AG08396 (cell line): ENCODE measurements around the gene TEDC1.

Experiments used
- DNase-seq: peaks from one replicate; pipeline ENCODE4 v3.0.0; 2012; ENCODE audit warnings: low spot score, mixed read lengths

TEDC1 gene

DNA sequence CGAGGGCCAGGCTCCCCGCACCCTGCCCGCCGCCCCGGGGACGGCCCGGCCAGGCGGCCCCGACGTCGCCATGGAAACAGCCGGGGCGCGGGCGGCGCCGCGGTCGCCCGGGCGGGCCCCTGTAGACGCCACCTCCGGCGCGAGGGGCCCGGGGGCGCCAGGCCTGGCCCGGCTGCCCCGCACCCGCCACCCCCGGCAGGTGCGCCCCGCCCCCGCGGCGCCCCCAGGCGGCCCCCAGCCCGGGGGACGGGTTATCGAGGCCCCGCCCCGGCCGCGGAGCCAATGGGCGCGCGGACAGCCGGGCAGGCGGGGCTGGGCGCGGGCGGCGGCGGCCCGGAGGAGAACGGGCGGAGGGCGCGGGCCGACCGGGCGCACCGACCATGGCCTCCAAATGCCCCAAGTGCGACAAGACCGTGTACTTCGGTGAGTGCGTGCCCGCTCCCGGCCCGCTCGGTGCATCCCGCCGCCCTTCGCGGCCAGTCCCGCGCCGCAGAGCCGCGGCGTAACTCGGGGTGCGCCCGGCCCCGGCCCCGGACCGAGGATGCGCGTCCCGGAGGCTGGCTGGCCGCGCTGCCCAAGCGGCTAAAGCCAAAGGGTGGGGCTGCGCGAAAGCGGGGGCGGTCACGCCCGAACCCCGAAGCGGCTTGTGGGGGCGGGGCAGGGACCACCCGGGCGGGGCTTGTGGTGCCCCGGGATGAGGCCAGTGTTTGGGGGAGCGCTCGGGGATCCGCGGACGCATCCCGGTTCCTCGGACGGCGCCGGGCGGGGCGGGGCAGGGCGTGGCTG lies 16.4 kb upstream of the TEDC1 start, which contains the start of gene CRIP2:
Gene CRIP2 (plus strand): TSS at position 339 of the 786 bp plus-strand sequence. CDS start 42 bp downstream, at position 381.
- peak; percentile 94 for DNase-seq

DNA sequence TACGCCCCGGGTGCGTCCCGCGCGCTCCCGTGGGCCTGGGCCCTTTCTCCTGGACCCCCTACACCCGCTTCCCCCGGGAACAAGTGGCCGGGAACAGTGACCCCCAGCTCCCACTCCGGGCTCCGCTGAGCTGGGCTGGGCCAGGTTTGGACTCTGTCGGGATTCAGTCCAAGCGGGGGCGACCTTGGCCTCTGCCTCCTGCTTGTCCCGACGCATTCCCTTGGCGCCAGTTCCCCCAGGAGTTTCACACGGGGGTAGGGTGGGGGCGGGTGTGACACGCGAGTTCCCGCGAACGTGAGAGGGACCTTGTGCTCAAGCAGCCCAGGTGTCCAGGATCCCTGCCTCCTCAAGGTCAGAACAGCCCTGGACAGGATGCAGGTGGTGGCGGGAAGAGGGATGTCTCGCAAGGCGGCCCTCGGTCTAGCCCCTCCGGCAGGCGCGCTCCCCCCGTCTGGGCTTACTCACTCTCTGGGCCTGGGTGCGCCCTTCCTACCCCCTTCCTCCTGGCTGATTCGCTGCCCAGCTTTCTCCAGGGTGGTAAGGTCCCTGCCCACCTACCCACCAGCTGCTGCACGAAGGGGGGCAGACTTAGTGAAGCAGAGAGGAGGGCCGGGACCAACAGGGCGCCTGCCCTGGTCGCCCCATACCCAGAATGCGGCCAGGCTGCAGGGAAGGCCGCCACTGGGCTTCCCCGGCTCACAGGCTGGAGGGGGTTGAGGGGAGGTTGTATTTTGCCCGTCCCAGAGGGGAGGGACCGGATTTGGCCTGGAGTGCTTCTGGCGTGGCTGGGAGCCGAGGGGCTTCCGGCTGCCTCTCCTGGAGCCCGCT lies 15.6 kb upstream of the TEDC1 start:
- peak; percentile 71 for DNase-seq

DNA sequence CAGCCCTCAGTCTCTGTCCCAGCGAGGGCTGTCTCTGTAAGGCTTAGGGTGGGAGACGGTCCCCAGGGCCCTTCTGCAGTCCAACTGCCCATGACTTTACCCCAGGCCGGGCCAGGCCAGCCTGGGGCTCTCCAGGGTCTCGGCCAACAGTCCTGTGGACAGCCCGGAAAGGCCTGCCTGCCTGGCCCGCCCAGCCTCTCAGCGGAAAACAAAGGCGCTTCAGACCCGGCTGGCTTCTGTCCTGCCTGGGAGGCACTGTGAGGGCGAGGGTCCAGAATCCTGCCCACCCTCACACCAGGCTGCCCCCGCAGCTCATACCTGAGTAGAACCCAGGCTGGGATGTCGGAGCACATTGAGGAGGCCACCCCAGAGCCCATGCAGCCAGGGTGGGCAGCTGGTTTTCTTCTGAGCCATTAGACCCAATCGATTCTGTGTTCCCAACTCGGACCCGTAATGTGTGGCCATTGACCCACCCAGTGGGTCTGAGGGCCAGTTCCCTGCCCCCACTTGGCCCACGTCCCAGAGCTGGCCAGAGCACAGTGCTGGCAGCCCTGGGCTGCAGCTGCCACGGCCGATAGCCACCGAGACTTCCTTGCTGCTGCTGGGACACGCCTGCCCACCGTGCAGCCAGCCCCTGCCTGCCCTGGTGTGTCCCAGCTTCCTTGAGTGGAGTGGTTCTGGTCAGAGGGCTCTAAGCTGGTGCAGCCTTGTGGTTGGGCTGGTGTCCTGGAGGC lies 14.8 kb upstream of the TEDC1 start:
- peak; percentile 68 for DNase-seq

DNA sequence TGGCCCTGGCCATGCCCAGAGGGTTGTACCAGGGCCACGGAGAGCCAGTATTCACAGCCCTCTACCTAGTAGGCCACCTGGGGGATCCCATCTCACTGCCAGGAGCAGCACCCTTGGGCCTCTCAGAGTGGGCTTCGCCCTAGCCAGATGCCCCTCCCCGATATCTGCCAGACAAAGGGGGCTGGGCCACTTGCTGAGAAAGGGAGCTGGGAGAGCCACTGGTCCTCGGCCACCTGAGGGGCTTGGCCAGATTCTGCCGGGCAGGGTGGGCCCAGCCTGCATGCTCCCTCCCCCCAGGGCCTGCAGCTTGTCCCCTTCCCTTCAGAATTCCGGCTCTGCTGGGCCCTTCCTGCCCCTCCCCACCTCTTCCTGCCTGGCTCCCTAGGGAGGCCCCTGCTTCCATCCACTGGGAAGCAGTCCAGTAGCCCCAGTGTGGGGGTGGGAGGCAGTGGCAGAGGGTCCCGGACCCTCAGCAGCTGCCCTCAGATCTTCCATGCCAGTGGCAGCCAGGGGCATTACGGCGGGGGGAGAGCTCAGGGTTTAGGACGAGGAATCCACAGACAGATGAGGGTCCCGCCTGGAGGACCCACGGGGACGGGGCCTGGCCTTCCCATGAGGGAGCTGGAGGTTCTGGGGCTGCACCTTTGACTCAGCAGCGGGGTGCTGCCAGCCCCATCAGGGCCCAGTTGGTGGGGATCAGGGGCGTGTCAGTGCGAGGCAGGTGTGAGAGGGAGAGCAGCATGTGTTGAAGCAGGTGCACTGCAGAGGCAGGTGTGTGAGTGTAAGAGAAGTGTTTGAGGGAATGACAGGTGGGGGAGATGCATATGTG lies 14.0 kb upstream of the TEDC1 start:
- no peak for DNase-seq

DNA sequence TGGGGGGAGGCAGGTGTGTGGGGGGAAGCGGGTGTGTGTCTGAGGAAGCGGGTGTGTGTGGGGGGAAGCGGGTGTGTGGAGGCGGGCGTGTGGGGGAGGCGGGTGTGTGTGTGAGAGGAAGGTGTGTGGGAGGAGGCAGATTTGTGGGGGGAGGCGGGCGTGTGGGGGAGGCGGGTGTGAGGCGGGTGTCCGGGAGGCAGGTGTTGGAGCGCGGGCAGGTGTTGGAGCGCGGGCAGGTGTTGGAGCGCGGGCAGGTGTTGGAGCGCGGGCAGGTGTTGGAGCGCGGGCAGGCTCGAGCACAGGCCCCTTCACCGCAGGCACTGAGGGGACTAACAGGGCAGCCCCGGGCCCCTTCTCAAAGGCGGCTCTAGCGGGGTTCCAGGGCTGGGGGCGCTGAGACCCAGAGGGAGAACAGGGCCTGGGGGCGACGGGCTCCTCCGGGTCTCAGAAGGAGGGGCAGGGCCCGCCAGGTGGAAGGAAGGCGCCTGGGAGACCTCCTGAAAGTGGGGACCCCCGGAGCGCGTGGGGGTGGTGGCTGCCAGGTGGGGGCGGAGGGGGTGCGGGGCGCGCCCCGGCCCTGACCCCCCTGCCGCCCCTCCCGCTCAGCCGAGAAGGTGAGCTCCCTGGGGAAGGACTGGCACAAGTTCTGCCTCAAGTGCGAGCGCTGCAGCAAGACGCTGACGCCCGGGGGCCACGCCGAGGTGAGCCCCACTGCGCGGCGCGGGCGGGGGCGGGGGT lies 13.2 kb upstream of the TEDC1 start:
- DNase-seq = no peak

DNA sequence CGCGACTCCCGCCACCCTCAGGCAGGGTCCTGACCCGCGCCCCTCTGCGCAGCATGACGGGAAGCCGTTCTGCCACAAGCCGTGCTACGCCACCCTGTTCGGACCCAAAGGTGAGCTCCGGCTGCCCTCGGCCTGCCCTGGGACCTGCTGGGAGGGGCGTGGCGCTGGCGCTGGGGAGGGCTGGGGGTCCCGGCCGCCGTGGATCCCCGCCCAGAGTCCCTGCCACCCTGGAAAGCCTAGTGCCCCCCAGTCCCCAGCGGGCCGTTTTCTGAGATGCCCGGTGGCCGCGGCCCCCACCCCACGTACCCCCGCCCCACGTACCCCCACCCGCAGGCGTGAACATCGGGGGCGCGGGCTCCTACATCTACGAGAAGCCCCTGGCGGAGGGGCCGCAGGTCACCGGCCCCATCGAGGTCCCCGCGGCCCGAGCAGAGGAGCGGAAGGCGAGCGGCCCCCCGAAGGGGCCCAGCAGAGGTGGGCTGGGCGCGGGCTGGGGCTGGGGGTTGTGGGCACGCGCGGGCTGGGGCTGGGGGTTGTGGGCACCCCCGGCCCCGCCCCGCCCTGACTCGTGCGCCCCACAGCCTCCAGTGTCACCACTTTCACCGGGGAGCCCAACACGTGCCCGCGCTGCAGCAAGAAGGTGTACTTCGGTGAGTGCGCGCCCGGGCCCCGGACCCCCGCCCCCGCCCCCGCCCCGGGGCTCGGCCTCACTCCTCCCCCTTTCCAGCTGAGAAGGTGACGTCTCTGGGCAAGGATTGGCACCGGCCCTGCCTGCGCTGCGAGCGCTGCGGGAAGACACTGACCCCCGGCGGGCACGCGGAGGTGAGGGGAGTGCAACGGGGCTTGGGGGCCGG lies 12.4 kb upstream of the TEDC1 start:
- DNase-seq = no peak

DNA sequence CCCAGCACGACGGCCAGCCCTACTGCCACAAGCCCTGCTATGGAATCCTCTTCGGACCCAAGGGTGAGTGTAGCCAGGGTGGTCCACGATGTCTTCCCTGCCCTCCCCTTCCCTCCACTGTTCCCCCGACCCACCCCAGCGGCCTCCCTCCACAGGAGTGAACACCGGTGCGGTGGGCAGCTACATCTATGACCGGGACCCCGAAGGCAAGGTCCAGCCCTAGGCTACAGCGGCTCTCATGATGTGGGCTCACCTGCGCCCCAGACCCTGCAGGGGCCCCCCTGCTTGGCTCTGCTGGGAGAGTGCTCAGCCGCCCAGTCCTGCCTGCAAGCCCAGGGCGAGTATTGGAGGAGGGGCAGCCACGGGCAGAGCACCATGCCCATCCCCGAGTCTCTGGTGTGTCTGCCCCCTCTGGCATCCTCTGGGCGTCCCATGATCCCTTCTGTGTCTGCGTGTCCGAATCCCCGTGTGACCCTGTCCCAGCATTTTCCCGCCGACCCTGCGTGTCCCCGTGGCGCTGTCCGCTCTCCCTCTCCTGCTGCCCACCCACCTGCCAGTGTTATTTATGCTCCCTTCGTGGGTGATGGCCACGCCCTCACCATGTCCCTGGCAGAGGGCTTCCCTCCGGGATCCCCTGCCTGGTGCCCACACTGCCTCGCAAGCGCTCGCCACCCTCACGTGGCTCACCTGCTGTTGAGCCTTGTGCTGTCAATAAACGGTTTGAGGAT lies 11.5 kb upstream of the TEDC1 start:
- DNase-seq = no peak

DNA sequence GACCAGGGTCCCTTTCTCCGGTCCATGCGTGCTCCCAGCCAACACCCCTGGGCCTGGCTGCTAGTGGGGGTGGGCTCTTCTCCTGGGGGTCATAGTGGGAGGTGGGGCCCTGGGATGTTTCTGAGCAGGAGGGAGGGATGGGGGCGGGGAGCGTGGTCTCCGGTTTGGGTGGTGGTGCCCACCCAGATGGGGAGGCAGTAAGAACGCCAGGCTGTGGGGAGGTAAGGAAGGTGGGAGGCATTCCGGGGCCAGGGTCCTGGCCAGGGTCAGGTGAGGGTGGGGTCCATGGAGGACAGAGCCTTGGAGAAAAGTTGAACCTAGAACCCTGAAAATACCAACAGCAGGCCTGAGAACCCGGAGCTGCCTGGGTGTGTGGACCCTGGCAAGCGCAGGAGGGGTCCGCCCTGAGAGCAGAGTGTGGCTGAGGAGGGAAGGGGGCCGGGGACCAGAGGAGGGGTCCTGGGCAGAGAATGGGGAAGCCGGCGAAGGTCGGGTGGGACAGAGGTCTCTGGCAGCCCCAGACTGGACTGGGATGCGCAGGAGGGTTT lies 10.8 kb upstream of the TEDC1 start:
- DNase-seq = no peak

DNA sequence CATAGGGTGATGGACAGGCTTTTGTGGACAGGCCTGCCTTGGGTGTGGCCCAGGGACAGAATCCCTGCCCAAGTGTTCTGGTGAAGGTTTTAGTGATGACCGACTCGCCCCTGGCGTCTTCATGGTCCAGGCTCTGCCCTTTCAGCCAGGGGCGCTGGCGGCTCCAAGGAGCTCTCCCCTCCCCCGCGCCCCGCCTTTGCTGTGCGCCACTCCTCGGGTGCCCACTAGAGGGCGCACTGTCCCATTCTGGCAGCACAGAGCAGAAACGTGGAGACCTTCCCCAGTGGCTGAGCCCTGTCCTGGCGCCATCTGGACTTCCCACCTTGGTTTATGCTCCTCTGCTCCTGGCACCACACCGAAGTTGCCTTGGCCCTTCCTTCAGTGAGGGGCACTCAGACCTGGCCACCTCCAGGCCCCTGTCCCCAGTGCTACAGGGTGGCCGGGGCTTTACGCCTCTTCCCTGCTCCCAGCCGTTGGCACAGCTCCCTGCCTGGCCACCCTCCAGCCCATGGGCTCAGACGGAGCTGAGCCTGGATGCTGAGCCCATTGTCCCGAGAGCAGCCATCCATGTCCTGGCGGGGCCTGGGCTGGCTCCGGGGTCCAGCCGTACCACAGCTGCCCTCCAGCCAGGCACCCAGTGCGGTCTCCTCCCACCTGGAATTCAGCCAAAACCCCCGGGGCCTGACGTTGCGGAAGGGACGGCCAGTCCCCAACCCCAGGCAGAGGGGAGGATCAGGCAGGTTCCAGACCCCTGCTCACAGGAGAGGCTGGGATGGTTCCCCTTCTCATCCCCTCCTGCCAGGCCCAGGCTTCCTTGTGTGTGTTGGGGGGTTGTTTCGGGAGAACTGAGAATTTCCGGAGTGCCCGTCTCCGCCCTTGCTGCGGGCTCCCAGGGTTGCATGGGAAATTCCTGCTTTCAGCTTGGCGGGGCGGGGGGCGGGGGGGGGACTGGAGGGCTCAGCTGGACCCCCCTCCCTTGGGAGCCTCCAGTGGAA lies 9.9 kb upstream of the TEDC1 start:
- peak; percentile 94 for DNase-seq

DNA sequence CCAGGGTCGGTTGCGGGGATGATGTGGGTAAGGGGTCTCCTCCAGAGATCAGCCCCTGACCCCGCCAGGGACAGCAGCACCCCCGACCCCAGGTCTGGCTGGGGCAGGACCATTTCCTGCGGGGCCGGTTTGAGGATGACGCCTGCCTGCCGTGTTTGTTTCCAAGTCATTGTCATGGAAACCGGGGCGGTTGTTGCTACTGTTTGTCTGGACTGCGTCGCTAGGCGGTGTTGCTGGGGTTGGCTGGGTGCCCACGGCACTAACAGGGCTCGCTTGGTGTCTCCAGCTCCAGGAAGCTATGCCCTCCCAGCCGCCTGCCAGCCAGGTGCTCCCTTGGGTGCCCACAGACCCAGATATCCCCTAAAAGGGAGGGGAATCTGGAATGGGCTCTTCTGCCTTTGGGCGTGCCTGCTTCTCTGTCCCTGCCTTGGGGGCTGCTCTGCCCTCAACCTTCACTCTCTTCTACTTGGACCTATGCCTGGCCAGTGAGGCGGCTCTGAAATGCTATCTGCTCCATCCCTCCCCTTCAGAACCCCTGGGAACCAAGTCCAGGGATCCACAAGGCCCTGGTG lies 9.1 kb upstream of the TEDC1 start:
- DNase-seq = peak; percentile 98

DNA sequence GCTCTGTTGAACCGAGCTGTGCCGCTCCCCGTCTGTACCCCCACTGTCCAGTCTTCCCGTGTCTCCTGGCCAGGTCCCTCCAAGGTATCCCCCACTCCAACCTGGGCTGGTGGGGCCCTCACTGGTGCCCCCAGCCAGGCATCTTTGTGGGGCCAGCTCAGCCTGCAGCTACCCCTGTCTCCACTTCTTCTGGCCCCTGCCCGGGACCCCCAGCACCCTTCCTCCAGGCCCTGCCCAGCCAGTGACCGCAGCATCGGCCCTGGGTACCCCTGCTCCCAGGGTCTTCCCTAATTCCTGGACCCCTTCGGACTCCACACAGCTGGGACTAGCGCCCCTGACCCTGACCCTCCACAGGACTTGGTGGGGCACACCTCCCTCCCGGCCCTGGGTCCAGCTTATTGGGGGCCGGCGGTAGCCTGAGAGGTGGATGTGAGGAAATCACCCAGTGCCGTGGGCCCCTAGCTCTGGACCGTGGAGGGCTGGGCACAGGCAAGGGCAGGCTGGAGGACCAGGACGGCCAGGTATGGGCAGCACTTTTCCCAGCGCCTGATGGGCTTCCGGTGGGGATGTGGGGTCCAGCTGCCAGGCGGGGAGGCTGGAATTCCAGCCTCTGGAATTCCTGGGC lies 8.4 kb upstream of the TEDC1 start:
- DNase-seq = no peak

DNA sequence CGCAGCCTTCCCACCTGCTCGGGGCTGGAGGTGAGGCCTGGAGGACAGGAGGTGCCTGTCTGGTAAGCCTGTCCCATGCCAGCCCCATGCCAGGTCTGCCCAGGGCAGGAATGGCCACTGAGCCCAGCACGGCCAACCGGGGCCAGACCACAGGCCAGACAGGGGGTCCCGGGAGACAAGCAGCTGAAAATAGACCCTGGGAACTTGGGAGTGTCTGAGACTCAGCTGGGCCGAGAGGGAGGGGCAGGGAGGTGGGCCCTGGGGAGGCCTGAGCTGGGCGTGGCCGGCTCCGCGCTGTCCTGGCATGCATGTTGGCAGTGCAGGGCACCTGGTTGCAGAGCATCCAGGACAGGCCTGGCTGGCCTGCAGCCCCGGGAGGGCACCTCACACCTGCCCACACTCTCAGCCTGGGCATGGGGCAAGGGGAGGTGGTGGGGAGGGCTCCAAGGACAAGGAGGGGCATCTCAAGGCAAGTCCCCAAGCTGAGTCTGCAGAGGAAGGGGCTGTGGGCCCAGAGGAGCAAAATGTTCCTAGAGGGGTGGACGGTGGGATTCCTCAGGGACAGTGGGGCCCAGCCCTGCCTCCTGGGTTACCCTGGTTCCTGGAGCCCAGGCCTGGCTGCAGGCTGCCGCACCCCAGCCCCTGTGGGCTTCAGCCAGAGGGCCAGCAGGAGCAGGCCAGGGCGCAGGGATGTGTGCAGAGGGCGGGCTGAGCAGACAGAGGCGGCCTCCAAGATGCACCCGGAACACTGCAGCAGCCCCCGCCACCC lies 7.6 kb upstream of the TEDC1 start:
- no peak for DNase-seq

DNA sequence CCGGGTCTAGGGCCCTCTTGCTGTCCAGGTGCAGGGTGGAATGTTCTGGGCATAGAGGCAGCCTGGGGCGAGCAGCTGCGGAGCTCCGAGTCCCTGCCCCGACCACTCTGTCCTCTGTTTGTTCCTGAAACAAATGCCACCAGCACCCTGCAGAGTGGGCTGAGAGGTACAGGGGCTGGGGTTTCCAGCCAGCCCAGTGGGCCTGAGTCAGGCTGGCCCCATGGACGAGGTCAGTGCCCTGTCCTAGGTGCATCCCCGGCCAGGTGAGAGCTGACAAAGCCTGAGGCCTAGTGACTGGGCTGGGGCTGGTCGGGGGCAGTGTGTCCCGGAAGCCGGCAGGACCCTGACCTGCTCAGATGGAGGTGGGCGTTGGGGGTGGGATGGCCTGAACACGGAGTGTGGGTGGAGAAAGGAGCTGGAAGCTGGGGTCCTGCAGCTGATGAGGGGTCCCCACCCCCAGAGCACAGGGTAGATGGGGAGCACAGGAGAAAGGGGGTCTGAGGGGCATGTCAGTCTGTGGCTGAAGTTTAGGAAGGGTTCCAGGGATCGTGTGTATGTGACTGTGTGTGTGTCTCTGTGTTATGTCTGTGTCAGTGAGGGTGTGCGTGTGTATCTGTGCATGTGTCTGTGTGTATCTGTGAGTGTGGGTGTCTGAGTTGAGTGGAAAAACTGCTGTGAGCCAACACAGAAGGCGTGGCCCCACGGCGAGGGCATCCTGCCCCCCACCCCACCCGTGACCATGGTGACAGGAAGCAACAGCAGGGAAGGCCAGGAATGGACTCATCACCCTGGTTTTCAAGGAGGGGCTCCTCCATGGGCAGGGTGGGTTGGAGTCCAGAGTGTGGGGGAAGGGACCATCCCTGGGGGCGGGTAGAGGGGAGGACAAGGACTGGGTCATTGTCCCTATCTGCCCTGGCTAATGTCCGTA lies 6.7 kb upstream of the TEDC1 start:
- no peak for DNase-seq

DNA sequence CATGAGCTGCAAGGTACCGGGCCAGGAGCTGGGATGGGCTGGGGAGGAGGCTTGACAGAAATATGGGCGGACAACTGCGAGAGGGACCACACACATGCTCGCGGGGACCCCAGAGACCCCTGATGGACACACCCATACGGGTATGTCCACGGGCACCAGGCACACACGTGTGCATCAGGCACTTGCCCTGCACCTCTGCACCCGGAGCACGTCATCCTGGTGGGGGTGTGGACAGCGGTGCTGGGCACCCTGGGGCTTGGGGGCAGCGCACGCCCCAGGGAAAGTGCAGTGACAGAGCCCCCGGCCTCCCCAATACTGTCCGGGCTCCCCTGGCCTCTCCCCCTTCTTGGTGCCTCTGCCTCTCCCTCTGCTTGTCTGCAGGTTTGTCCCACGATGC lies 6.1 kb upstream of the TEDC1 start:
- no peak for DNase-seq

DNA sequence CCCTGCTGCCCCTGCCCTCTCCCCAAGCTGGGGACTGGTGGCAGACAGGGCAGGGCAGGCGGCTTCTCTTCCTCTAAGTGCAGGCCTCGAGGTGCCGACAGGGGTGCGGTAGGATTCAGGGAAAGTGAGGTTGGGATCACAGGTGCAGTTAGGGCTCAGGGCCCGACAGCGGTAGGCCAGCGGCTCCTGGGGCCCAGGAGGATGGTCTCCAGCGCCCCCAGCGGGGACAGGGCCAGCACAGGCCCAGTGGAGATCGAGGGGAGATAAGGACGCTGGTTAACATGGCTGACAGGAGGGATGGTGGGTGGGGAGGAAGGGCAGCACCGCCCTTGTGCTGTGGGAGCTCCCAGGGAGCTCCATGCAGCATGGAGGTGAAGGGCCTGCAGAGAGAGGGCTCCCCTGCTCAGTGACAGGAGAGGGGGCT lies 5.3 kb upstream of the TEDC1 start:
- no peak for DNase-seq
